Stimulated activated CD4-positive, alpha-beta T cell treated with anti-CD3 and anti-CD28 coated beads, Interleukin-4, amount 100 ng/mL, for 24 hours (primary cell): Measurements from ENCODE around the gene MPPED1.

Experiments used
- DNase-seq: peaks from one replicate; pipeline ENCODE4 v3.0.0-alpha.2; 2020

MPPED1 gene

DNA sequence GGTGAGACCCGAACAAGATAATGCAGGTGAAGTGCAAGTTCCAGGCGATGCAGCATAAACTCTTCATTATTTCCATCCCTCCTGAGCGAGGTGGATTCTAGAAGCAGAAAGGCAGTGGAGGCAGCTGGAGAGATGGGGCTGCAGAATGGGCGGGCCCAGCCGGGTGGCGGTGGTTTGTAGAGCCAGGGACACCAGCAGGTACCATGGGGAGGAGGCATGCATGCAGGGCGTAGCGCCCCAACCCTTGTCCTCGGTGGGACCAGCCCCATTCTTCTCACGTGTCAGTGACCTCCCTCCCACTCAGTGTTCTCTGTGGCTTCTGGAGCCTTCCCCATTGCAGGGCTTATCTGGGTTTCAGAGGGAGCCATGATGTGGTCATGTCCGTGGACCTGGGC is 38.0 kb downstream of the MPPED1 start:
- DNase-seq: no peak

- DNase-seq: no peak
Observed at GRCh38 chr22:43451371-43452050, 39.7 kb downstream of the MPPED1 start.

DNA sequence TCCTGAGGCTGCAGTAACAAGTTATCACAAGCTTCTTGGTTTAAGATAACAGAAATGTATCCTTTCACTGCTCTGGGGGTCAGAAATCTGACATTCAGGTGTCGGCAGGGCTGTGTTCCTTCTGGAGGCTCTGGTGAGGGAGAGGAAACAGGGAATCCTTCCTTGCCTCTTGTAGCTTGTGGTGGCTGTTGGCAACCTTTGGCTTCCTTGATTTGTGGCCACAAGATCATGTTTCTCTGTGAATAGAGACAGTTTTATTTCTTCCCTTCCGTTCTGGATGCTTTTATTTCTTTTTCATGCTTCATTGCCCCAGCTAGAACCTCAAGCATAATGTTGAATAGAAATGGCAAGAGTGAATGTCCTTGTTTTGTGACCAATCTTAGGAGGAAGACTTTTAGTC is 44.0 kb downstream of the MPPED1 start:
- no peak for DNase-seq

DNA sequence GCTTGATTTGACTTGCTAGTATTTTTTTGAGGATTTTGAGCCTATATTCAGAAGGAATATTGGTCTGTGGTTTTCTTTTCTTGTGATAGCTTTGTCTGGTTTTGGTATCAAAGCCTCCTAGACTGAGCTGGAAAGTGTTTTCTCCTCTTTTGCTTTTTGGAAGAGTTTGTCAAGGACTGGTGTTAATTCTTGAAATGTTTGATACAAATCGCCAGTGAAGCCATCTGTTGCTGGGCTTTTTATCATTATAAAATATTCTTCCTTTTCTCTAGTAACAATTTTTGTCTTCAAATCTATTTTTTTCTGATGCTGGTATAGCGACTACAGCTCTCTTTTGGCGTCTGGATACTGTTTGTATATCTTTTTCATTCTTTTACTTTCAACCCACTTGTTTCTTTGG is 45.2 kb downstream of the MPPED1 start:
- DNase-seq: no peak

- DNase-seq: no peak
Observed at GRCh38 chr22:43462701-43463100, 50.9 kb downstream of the MPPED1 start.

GRCh38 chr22:43464809-43465208 is 53.0 kb downstream of the MPPED1 start:
- no peak for DNase-seq

- DNase-seq: no peak
Observed at GRCh38 chr22:43465291-43466015, 53.6 kb downstream of the MPPED1 start.

GRCh38 chr22:43466710-43467109 is 54.9 kb downstream of the MPPED1 start:
- DNase-seq: no peak

GRCh38 chr22:43467216-43467940 is 55.6 kb downstream of the MPPED1 start:
- DNase-seq: no peak

DNA sequence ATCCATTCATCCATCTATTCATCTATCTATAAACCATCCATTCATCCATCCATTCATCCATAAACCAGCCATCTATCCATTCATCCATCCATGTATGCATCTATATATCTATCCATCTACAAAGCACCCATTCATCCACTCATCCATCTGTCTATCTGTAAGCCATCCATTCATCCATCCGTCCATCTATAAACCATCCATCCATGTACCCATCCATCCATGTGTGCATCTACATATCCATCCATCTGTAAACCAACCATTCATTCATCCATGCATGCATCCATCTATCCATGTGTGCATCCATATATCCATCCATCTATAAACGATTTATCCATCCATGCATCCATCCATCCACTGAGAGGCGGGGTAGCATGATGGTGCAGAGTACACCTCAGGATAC is 58.4 kb downstream of the MPPED1 start:
- DNase-seq: no peak

DNA sequence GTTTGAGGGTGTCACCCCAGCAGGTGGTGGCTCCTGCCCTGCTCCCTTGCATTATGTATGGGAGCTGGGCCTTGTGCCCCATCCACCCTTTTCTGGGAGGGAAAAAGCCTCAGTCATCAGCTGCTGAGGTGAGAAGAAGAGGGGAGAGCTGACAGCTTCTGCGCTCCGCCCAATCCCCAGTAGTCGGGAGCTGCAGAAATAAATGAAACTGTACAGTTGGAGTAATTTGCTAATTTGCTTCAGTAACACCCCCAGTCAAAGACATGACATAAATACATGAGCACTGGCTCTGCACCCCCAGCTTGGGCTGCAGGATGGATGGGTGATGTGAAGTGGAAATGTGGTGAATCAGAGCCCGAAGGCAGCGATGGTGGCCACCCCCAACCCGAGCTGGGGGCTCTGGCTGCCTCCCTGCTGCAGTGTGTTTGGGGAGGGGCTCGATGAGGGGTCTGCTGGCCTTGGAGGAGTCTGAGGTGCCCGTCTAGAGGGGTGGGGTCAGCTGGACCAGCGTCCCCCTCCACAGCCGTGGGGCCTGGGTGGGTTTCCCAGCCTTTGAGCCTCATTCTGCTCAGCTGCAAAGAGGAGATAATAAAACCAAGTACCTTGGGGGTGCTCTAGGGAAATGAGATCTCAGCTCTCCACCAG is 59.2 kb downstream of the MPPED1 start:
- DNase-seq: no peak

GRCh38 chr22:43471606-43472135 is 59.9 kb downstream of the MPPED1 start:
- no peak for DNase-seq

- DNase-seq: no peak
Observed at GRCh38 chr22:43473031-43473430, 61.2 kb downstream of the MPPED1 start.

DNA sequence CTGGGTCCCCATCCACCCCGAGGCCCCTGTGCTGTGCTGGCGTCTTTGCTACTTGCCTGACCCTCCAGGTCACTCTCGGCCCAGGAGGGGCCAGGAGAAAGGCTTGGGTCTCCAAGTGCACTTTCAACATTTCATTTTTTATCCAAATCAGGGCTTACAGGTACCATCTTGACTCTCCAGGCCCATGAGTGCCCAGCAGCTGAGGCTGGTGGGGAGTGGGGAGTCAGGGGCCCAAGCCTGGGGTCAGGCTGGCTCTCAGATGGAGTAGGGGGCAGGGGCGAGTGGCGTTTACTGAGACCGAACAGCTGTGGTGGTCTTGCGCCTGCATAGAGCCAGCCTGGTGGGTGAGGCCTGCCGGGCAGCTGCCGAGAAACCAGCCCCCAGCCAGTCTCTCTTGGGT is 61.6 kb downstream of the MPPED1 start:
- no peak for DNase-seq

DNA sequence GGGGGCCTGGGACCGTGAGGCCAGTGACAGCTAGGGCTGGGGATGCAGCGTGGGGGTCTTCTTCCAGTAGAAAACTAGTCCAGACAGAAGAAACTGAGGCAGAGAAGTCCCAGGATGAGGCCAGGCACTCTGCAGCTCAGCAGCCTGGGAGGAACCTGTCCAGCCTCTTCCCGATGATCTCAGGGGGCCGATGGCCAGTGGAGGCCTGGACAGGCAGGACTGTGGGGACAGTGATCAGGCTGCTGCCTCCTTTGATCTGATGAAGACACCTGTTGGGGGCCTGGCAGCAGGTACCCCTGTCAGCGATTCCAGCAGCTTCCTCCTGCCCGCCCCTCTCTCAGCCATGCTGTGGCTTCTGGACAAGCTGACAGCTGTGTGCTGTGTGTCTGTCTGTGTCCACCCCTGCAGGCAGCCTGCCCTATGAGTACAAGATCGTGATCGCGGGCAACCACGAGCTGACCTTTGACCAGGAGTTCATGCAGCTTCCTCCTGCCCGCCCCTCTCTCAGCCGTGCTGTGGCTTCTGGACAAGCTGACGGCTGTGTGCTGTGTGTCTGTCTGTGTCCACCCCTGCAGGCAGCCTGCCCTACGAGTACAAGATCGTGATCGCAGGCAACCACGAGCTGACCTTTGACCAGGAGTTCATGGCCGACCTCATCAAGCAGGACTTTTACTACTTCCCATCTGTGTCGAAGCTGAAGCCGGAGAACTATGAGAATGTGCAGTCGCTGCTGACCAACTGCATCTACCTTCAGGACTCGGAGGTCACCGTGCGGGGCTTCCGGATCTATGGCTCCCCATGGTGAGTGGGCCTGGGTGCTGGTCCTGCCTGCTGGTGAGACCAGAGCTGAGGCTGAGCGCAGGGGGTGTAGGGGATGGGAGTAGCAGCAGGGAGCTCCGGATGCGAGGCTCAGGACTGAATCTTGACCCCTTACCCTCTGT is 62.6 kb downstream of the MPPED1 start:
- DNase-seq: no peak

DNA sequence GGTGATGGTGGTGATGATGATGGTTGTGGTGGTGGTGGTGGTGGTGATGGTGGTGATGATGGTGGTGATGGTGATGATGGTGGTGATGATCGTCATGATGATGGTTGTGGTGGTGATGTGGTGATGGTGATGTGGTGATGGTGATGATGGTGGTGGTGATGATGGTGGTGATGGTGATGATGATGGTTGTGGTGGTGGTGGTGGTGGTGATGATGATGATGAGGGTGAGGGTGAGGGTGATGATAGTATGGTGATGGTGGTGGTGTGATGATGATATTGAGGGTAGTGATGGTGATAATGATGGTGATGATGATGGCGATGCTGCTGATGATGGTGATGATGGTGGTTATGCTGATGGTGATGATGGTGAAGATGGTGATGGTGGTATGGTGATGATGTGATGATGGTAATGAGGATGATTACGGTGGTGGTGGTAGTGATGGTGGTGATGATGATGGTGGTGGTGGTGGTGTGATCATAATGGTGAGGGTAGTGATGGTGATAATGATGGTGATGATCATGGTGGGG is 63.8 kb downstream of the MPPED1 start:
- DNase-seq: no peak

DNA sequence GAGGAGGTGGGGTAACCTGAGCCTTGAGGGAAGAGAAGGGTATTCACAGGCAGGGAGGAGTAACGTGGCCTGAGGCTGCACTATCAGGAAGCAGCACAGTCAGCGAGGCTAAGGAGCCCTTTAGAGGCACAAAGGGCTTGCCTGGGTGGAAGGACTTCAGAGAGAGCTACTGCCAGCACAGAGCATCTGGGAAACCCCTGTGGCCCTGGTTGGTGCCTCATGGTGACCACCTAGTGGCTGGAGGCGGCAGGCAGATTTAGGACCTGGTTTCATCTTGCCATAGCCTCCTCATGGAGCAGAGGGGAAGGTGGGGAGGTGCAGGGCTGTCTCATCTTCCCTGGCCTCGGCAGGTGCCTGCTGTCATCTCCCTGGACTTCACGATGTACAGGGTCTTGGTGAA is 64.5 kb downstream of the MPPED1 start:
- DNase-seq: no peak

- DNase-seq: no peak
Observed at GRCh38 chr22:43476751-43477725, 65.2 kb downstream of the MPPED1 start.

GRCh38 chr22:43477966-43478365 is 66.2 kb downstream of the MPPED1 start:
- no peak for DNase-seq

- DNase-seq: no peak
Observed at GRCh38 chr22:43478621-43479300, 66.9 kb downstream of the MPPED1 start.
